Measurements from ENCODE around the gene ECE1. TPM values are rescaled to one million over a fixed set of nuclear protein-coding genes. Genes with fewer than 3 reads are reported as not detected.

The ECE1 gene
- total and polyA plus RNA-seq, 2 of the 8 experiments (the other 6 are each of a cell fraction or from before 2014, with no cell fraction given): 21.4 to 36.8 TPM

GRCh38 chr1:21229246-21230000 is 60.8 kb downstream of the ECE1 start (continued):
- TF ChIP-seq CHD7 (IDR thresholded peaks at IDR 0.05; ENCODE audit: insufficient replicate concordance, low read length): no peak
- TF ChIP-seq GABPA (IDR thresholded peaks at IDR 0.05; ENCODE audit: borderline replicate concordance, insufficient read depth, low read length): no peak
- no peak for TF ChIP-seq JUND (IDR thresholded peaks at IDR 0.05; ENCODE audit: low read length)
